ENCODE data around the gene RRP9.

Gene RRP9

DNA sequence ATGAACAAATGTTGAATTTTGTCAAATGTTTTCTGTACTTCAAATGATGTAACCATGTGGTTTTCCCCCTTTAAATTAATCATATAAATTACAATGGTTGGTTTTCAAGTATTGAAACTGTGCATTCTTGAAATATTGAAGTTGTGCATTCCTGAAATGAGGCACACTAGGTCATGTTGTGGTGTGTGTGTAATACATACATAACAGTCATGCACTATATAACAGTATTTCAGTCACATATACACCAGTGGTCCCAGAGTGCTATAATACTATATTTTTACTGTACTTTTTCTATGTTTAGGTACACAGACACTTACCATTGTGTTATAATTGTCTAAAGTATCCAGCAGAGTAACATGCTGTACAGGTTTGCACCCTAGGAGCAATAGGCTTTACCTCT is 55.3 kb downstream of the RRP9 start:
- Histone ChIP-seq H3K36me3 (ENCODE audit: control insufficient read depth, insufficient read depth, low read length, severe bottlenecking) (no peaks in the 10 kb centered on the region), H3K9me3 (ENCODE audit: control insufficient read depth, low read length) (peaks cover 7% of the 10 kb centered on the region), H3K4me3 (ENCODE audit: low read length) (no peak overlapping the region), H3K4me1 (ENCODE audit: control insufficient read depth, insufficient read depth, low read length) (no peaks in the 10 kb centered on the region), H3K27me3 (replicated peaks; ENCODE audit: control insufficient read depth, insufficient read depth, low read length) (peaks cover 5% of the 10 kb centered on the region), H3K9ac (ENCODE audit: low read length) (no peak overlapping the region)
- DNase-seq (ENCODE audit: low read depth) = no peak

Data from adipocyte (in vitro differentiated cells).